Neural progenitor cell (in vitro differentiated cells): ENCODE data around the gene DYNLT4. TPM values are rescaled to one million over a fixed set of nuclear protein-coding genes. Genes with fewer than 3 reads are reported as not detected.
"Not testable (repeated sequence)": the region's sequence is repeated elsewhere in the genome, so short reads cannot be mapped to it uniquely, and the experiment has no call there.

ENCODE experiments used
- DNase-seq: peaks from one replicate; pipeline ENCODE4 v3.0.0-alpha.2; 2016; ENCODE audit warnings: low spot score
- H2AFZ ChIP-seq: fragments of 200-600 bp; sonication (generic); replicated peaks from 2 replicates; pipeline ENCODE4 v1.6.1; 2016; ENCODE audit warnings: antibody characterized with exemption
- H3F3A ChIP-seq: fragments of 200-600 bp; sonication (generic); 2 replicates; pipeline ENCODE4 v1.6.1; 2016; ENCODE audit warnings: antibody characterized with exemption, low read depth
- H3K27ac ChIP-seq: fragments of 200-600 bp; sonication (generic); 2 replicates; pipeline ENCODE4 v1.5.1; 2016; ENCODE audit warnings: mild to moderate bottlenecking
- H3K27me3 ChIP-seq: fragments of 200-600 bp; sonication (generic); 2 replicates; pipeline ENCODE4 v1.6.1; 2016; ENCODE audit warnings: mild to moderate bottlenecking, moderate library complexity
- H3K36me3 ChIP-seq: fragments of 200-600 bp; sonication (generic); 2 replicates; pipeline ENCODE4 v1.5.1; 2016
- H3K4me1 ChIP-seq: fragments of 200-600 bp; sonication (generic); 2 replicates; pipeline ENCODE4 v1.6.1; 2016; ENCODE audit warnings: mixed run types
- H3K4me2 ChIP-seq: fragments of 200-600 bp; sonication (generic); 2 replicates; pipeline ENCODE4 v1.6.1; 2016
- H3K4me3 ChIP-seq: fragments of 200-600 bp; sonication (generic); 2 replicates; pipeline ENCODE4 v1.5.1; 2016
- H3K79me2 ChIP-seq: fragments of 200-600 bp; sonication (generic); 2 replicates; pipeline ENCODE4 v1.6.1; 2016; ENCODE audit warnings: low read depth
- H3K9ac ChIP-seq: fragments of 200-600 bp; sonication (generic); 2 replicates; pipeline ENCODE4 v1.6.1; 2016
- H3K9me3 ChIP-seq: fragments of 200-600 bp; sonication (generic); 2 replicates; pipeline ENCODE4 v1.5.1; 2016; ENCODE audit warnings: low read depth
- H4K20me1 ChIP-seq: fragments of 200-600 bp; sonication (generic); 2 replicates; pipeline ENCODE4 v1.6.1; 2016; ENCODE audit warnings: low read depth
- H3K27ac Mint-ChIP-seq: 3 replicates; pipeline ENCODE4 v1.8.0; 2021; ENCODE audit warnings: mixed read lengths
- H3K27me3 Mint-ChIP-seq: 2 replicates; pipeline ENCODE4 v1.8.0; 2022; ENCODE audit warnings: low read depth, mild to moderate bottlenecking, inconsistent platforms, moderate library complexity, mixed read lengths; ENCODE audit not compliant: insufficient read depth
- H3K36me3 Mint-ChIP-seq: 3 replicates; pipeline ENCODE4 v1.8.0; 2021; ENCODE audit warnings: mixed read lengths
- H3K4me1 Mint-ChIP-seq: 3 replicates; pipeline ENCODE4 v1.8.0; 2021; ENCODE audit warnings: mixed read lengths
- H3K4me3 Mint-ChIP-seq: 3 replicates; pipeline ENCODE4 v1.8.0; 2021; ENCODE audit warnings: mild to moderate bottlenecking, moderate library complexity, mixed read lengths
- H3K9me3 Mint-ChIP-seq: 3 replicates; pipeline ENCODE4 v1.8.0; 2020; ENCODE audit warnings: mixed read lengths
- CTCF ChIP-seq: fragments of 200-600 bp; sonication (generic); IDR thresholded peaks from 2 replicates; pipeline ENCODE4 v1.5.1; 2017; ENCODE audit warnings: antibody characterized with exemption, mild to moderate bottlenecking
- EZH2 ChIP-seq: fragments of 200-600 bp; sonication (generic); IDR thresholded peaks from 2 replicates; pipeline ENCODE4 v1.6.1; 2017; ENCODE audit warnings: antibody characterized with exemption, mild to moderate bottlenecking, moderate library complexity
- EZH2phosphoT487 ChIP-seq: fragments of 200-600 bp; sonication (generic); IDR thresholded peaks from 2 replicates; pipeline ENCODE4 v1.6.1; 2017; ENCODE audit warnings: antibody characterized with exemption
- total RNA-seq: library from RNA; depleted of rRNA; stranded (reverse); fragments of >200 nt; gene quantifications from 2 replicates; pipeline ENCODE4 v1.2.3, GENCODE V29; 2015; ENCODE audit warnings: low replicate concordance

DYNLT4 gene
- total RNA-seq, 1 donor from 2014 or later, result not detected

GRCh38 chr1:44799770-44800584, 7.2 kb downstream of the DYNLT4 start, which contains the start of gene PLK3:
Gene PLK3 (plus strand): TSS chr1:44800377. CDS start chr1:44800464, 87 bp downstream.
- H3K27me3 Mint-ChIP-seq, result peaks cover 8% of the 10 kb centered on the region
- Histone ChIP-seq H3K36me3 (no peaks in the 10 kb centered on the region), H3K4me2 (peak within 1 kb of the TSS; percentile 97), H3K4me1 (peaks cover 29% of the 10 kb centered on the region), H3K27me3 (peaks cover 9% of the 10 kb centered on the region), H3K9ac (no peak within 1 kb of the TSS), H3K4me3 (peak within 1 kb of the TSS; percentile 75), H3F3A (peaks cover 30% of the 10 kb centered on the region), H2AFZ (peak within 1 kb of the TSS; percentile 83), H3K79me2 (no peaks in the 10 kb centered on the region), H3K27ac (peak within 1 kb of the TSS; percentile 82), H4K20me1 (peaks cover 14% of the 10 kb centered on the region), H3K9me3 (no peaks in the 10 kb centered on the region)
- peak within 1 kb of the TSS; percentile 92 for H3K4me3 Mint-ChIP-seq
- H3K27ac Mint-ChIP-seq, result peak within 1 kb of the TSS; percentile 98
- peak; percentile 81 for TF ChIP-seq CTCF
- TF ChIP-seq EZH2, result no peak
- TF ChIP-seq EZH2phosphoT487, result no peak
- no peaks in the 10 kb centered on the region for H3K9me3 Mint-ChIP-seq
- H3K4me1 Mint-ChIP-seq, result peaks cover 26% of the 10 kb centered on the region
- H3K36me3 Mint-ChIP-seq, result peaks cover 3% of the 10 kb centered on the region
- peak; percentile 98 for DNase-seq

GRCh38 chr1:44798481-44799365, 8.4 kb downstream of the DYNLT4 start:
- Histone ChIP-seq H3K4me2 (peak overlapping the region; percentile 60), H3K9ac (no peak overlapping the region), H2AFZ (no peak overlapping the region), H4K20me1 (peaks cover 14% of the 10 kb centered on the region), H3K79me2 (no peaks in the 10 kb centered on the region), H3K4me1 (peaks cover 29% of the 10 kb centered on the region), H3K27me3 (peaks cover 9% of the 10 kb centered on the region), H3K9me3 (no peaks in the 10 kb centered on the region), H3K4me3 (no peak overlapping the region), H3K27ac (no peak overlapping the region), H3K36me3 (no peaks in the 10 kb centered on the region), H3F3A (peaks cover 37% of the 10 kb centered on the region)
- Mint-ChIP-seq H3K9me3 (no peaks in the 10 kb centered on the region), H3K4me3 (peak overlapping the region; percentile 92), H3K36me3 (peaks cover 3% of the 10 kb centered on the region), H3K4me1 (peaks cover 26% of the 10 kb centered on the region), H3K27ac (peak overlapping the region; percentile 64), H3K27me3 (peaks cover 10% of the 10 kb centered on the region)
- DNase-seq, result no peak
- no peak for TF ChIP-seq CTCF

GRCh38 chr1:44797886-44798285, 9.3 kb downstream of the DYNLT4 start:
- not testable (repeated sequence) for H3K79me2 ChIP-seq, H3K27ac Mint-ChIP-seq, H3K9me3 Mint-ChIP-seq, H3K4me2 ChIP-seq, H3K36me3 Mint-ChIP-seq, H3K27me3 ChIP-seq, H3K36me3 ChIP-seq, H3K4me3 ChIP-seq, H3K4me3 Mint-ChIP-seq, H2AFZ ChIP-seq, H3K9me3 ChIP-seq, H3K9ac ChIP-seq, H3K27ac ChIP-seq, DNase-seq, H3K27me3 Mint-ChIP-seq
- Histone ChIP-seq H3F3A (peaks cover 45% of the 10 kb centered on the region), H4K20me1 (peaks cover 14% of the 10 kb centered on the region), H3K4me1 (peaks cover 32% of the 10 kb centered on the region)
- H3K4me1 Mint-ChIP-seq, result peaks cover 24% of the 10 kb centered on the region
